Naive thymus-derived CD4-positive, alpha-beta T cell (primary cell): ENCODE measurements around the gene INPP5B. TPM values are rescaled to one million over a fixed set of nuclear protein-coding genes. Genes with fewer than 3 reads are reported as not detected.

Experiments used
- ATAC-seq: fragments of 150-1000 bp; cut with Tn5 transposase; 2 replicates; pipeline ENCODE4 v1.10.0; 2021; ENCODE audit warnings: mild to moderate bottlenecking, moderate library complexity
- CTCF ChIA-PET: fragments of 350-600 bp; sonication (Branson Sonifier 250); formaldehyde crosslinking; loops from one replicate; lab custom pipeline; 2021; ENCODE audit warnings: antibody characterized with exemption; lab: Charles Lee
- POLR2A ChIA-PET: fragments of 350-600 bp; sonication (Branson Sonifier 250); formaldehyde crosslinking; loops from one replicate; lab custom pipeline; 2021; ENCODE audit warnings: antibody characterized with exemption, inconsistent platforms; lab: Charles Lee
- DNase-seq, 9 donors: peaks; one replicate each; pipeline versions ENCODE4 v3.0.0 to v3.0.0-alpha.2; 2020 to 2022; ENCODE audit warnings: mixed read lengths in 1 of 9
- H3K27ac ChIP-seq: one replicate; pipeline ENCODE4 v1.7.0; 2013; ENCODE audit warnings: mild to moderate bottlenecking, low read depth, low read length, moderate library complexity
- H3K27me3 ChIP-seq, 2 donors: one replicate each; pipeline ENCODE4 v1.7.0; 2013; ENCODE audit warnings: low read length in 2 of 2, mild to moderate bottlenecking in 2 of 2, moderate library complexity in 2 of 2; ENCODE audit not compliant: control insufficient read depth in 2 of 2, insufficient read depth in 2 of 2
- H3K36me3 ChIP-seq, 3 experiments: 1 replicate in 2 of 3; 2 replicates in 1 of 3; pipeline ENCODE4 v1.7.0; 2013; ENCODE audit warnings: low read length in 3 of 3, mild to moderate bottlenecking in 3 of 3, moderate library complexity in 1 of 3; ENCODE audit not compliant: insufficient read depth in 3 of 3, control insufficient read depth in 2 of 3
- H3K4me1 ChIP-seq, 2 donors: one replicate each; pipeline ENCODE4 v1.7.0; 2013; ENCODE audit warnings: low read length in 2 of 2, mild to moderate bottlenecking in 2 of 2, moderate library complexity in 1 of 2; ENCODE audit not compliant: control insufficient read depth in 2 of 2, insufficient read depth in 2 of 2
- H3K4me3 ChIP-seq: 2 replicates; pipeline ENCODE4 v1.7.0; 2013; ENCODE audit warnings: mild to moderate bottlenecking, low read length
- H3K9me3 ChIP-seq, 3 experiments: 1 replicate in 2 of 3; 2 replicates in 1 of 3; pipeline ENCODE4 v1.7.0; 2013; ENCODE audit warnings: low read length in 3 of 3; ENCODE audit not compliant: control insufficient read depth in 2 of 3
- H3K27ac Mint-ChIP-seq, 9 donors: one replicate each; pipeline ENCODE4 v1.8.0; 2020 to 2022; ENCODE audit warnings: mixed read lengths in 9 of 9, mild to moderate bottlenecking in 8 of 9, moderate library complexity in 5 of 9, inconsistent platforms in 2 of 9
- H3K27me3 Mint-ChIP-seq, 5 donors: one replicate each; pipeline ENCODE4 v1.8.0; 2021 to 2022; ENCODE audit warnings: mixed read lengths in 5 of 5, mild to moderate bottlenecking in 1 of 5
- H3K36me3 Mint-ChIP-seq, 5 donors: one replicate each; pipeline ENCODE4 v1.8.0; 2020 to 2022; ENCODE audit warnings: mixed read lengths in 5 of 5, mild to moderate bottlenecking in 3 of 5, inconsistent platforms in 1 of 5
- H3K4me1 Mint-ChIP-seq, 7 donors: one replicate each; pipeline ENCODE4 v1.8.0; 2020 to 2022; ENCODE audit warnings: mixed read lengths in 7 of 7, mild to moderate bottlenecking in 3 of 7, inconsistent platforms in 1 of 7
- H3K4me3 Mint-ChIP-seq, 10 donors: one replicate each; pipeline ENCODE4 v1.8.0; 2020 to 2022; ENCODE audit warnings: mild to moderate bottlenecking in 10 of 10, mixed read lengths in 10 of 10, moderate library complexity in 6 of 10, inconsistent platforms in 2 of 10
- H3K9me3 Mint-ChIP-seq, 11 donors: one replicate each; pipeline ENCODE4 v1.8.0; 2020 to 2022; ENCODE audit warnings: mixed read lengths in 11 of 11, mild to moderate bottlenecking in 4 of 11, inconsistent platforms in 1 of 11, moderate library complexity in 1 of 11
- intact Hi-C, 2 donors: fragments of 100-400 bp; cut with micrococcal nuclease; formaldehyde crosslinking; loops; one replicate each; pipeline ENCODE4 v1.15.1; 2023
- polyA plus RNA-seq, 2 donors: library from polyadenylated mRNA; unstranded; fragments of 300-500 nt; fragmentation: Illumina TruSeq; gene quantifications; one replicate each; pipeline ENCODE4 v1.2.3, GENCODE V29; 2021
- total RNA-seq, 6 experiments: library from RNA in 5 of 6; stranded (reverse) in 5 of 6; gene quantifications; 1 replicate in 5 of 6; 2 replicates in 1 of 6; pipeline ENCODE4 v1.2.3 and lab custom pipeline; 2021 to 2026

INPP5B gene
- total and polyA plus RNA-seq, 7 experiments from 2014 or later, result 14.1 to 35.7 (median 28.0) TPM

GRCh38 chr1:37862330-37862729 lies 84.5 kb downstream of the INPP5B start:
- peak overlapping the region in 3 of 9 donors; percentile 39 to 60 (median 54) for H3K27ac Mint-ChIP-seq
- intact Hi-C loops, result loop anchor here in 1 of 2 donors (5.0 kb wide), 1 partner anchor 130 kb away; the partner anchor contains the start of gene SF3A3
- no peak overlapping the region for H3K27ac ChIP-seq
- H3K4me3 ChIP-seq, result no peak overlapping the region
- peaks cover 9 to 22% (median 18%) of the 10 kb centered on the region in 7 donors for H3K4me1 Mint-ChIP-seq
- H3K27me3 ChIP-seq, result no peaks in the 10 kb centered on the region
- H3K4me3 Mint-ChIP-seq, result peak overlapping the region in 1 of 10 donors; percentile 26
- no peaks in the 10 kb centered on the region for H3K9me3 ChIP-seq
- peaks cover 12 to 16% of the 10 kb centered on the region in 2 donors for H3K4me1 ChIP-seq
- H3K27me3 Mint-ChIP-seq, result no peaks in the 10 kb centered on the region
- peaks cover 0 to 42% (median 2%) of the 10 kb centered on the region in 3 experiments for H3K36me3 ChIP-seq
- DNase-seq (no peak), ATAC-seq (no peak)
- POLR2A ChIA-PET, result no interaction called here
- peaks cover 3 to 18% (median 14%) of the 10 kb centered on the region in 5 donors for H3K36me3 Mint-ChIP-seq
- no peaks in the 10 kb centered on the region for H3K9me3 Mint-ChIP-seq
- CTCF ChIA-PET, result interaction anchor here (0.7 kb wide), 1 partner anchor 21 kb away, joined by 5 read pairs; no protein-coding TSS in a partner anchor

- Histone ChIP-seq H3K27ac (no peak overlapping the region), H3K4me3 (no peak overlapping the region), H3K27me3 (no peaks in the 10 kb centered on the region), H3K9me3 (no peaks in the 10 kb centered on the region), H3K36me3 (peaks cover 0 to 42% (median 7%) of the 10 kb centered on the region in 3 experiments), H3K4me1 (peaks cover 12 to 19% of the 10 kb centered on the region in 2 donors)
- DNase-seq, result no peak
- peak overlapping the region in 3 of 10 donors; percentile 16 to 89 (median 58) for H3K4me3 Mint-ChIP-seq
- no peaks in the 10 kb centered on the region for H3K9me3 Mint-ChIP-seq
- intact Hi-C loops, result loop anchor here in 1 of 2 donors (5.0 kb wide), 1 partner anchor 131 kb away; the partner anchor contains the start of gene SF3A3
- ATAC-seq, result no peak
- H3K4me1 Mint-ChIP-seq, result peaks cover 18 to 31% (median 26%) of the 10 kb centered on the region in 7 donors
- H3K36me3 Mint-ChIP-seq, result peaks cover 7 to 19% (median 15%) of the 10 kb centered on the region in 5 donors
- ChIA-PET POLR2A (no interaction called here), CTCF (no interaction called here)
- no peak overlapping the region for H3K27ac Mint-ChIP-seq
- H3K27me3 Mint-ChIP-seq, result no peaks in the 10 kb centered on the region
Observed at GRCh38 chr1:37861151-37861550, 85.7 kb downstream of the INPP5B start.

- H3K4me3 Mint-ChIP-seq, result peak overlapping the region; percentile 89 to 100 (median 96)
- no peaks in the 10 kb centered on the region for H3K9me3 Mint-ChIP-seq
- H3K9me3 ChIP-seq, result no peaks in the 10 kb centered on the region
- intact Hi-C loops, result loop anchor here (1.0 to 5.0 kb wide), 4 partner anchors 49 to 346 kb away; partner anchors contain the start of genes MEAF6 (in 1 of the 2) and SF3A3 (in 1 of the 2)
- H3K4me1 Mint-ChIP-seq, result peaks cover 20 to 33% (median 27%) of the 10 kb centered on the region in 7 donors
- peaks cover 12 to 19% of the 10 kb centered on the region in 2 donors for H3K4me1 ChIP-seq
- H3K27me3 Mint-ChIP-seq, result no peaks in the 10 kb centered on the region
- peak overlapping the region; percentile 90 to 99 (median 95) for H3K27ac Mint-ChIP-seq
- ATAC-seq, result no peak
- peaks cover 6 to 17% (median 14%) of the 10 kb centered on the region in 5 donors for H3K36me3 Mint-ChIP-seq
- CTCF ChIA-PET, result interaction anchor here (0.7 to 1.7 kb wide), 6 partner anchors 9 to 132 kb away, joined by 3 to 9 read pairs (median 4); no protein-coding TSS in a partner anchor
- H3K27ac ChIP-seq, result peak overlapping the region; percentile 89
- peaks cover 0 to 35% (median 7%) of the 10 kb centered on the region in 3 experiments for H3K36me3 ChIP-seq
- POLR2A ChIA-PET, result interaction anchor here (0.6 to 2.4 kb wide), 5 partner anchors 12 to 265 kb away, joined by 3 to 21 read pairs (median 4); partner anchors contain the start of genes C1orf122, GNL2 and YRDC
- H3K4me3 ChIP-seq, result peak overlapping the region; percentile 94
- H3K27me3 ChIP-seq, result no peaks in the 10 kb centered on the region
- DNase-seq, result no peak
Observed at GRCh38 chr1:37860346-37860666, 86.5 kb downstream of the INPP5B start.

GRCh38 chr1:37859507-37860345 lies 87.1 kb downstream of the INPP5B start, which contains the start of gene MTF1:
TSS of gene MTF1 (minus strand) at chr1:37859592. CDS start at chr1:37857658, 1,934 bp downstream.
- intact Hi-C loops, result loop anchor here (1.0 to 5.0 kb wide), 12 partner anchors 48 to 1000 kb away; partner anchors contain the start of genes CDCA8 (in 2 of the 2), SF3A3 (in 2 of the 2), YRDC (in 2 of the 2) and MEAF6 (in 1 of the 2)
- CTCF ChIA-PET, result interaction anchor here (0.6 to 1.7 kb wide), 9 partner anchors 8 to 264 kb away, joined by 3 to 9 read pairs (median 3); partner anchors contain the start of gene GNL2
- POLR2A ChIA-PET, result interaction anchor here (0.6 to 2.4 kb wide), 9 partner anchors 10 to 381 kb away, joined by 3 to 21 read pairs (median 4); partner anchors contain the start of genes C1orf122, GNL2 and YRDC
- Mint-ChIP-seq H3K27me3 (no peaks in the 10 kb centered on the region), H3K27ac (peak within 1 kb of the TSS; percentile 90 to 99 (median 95)), H3K4me1 (peaks cover 26 to 39% (median 33%) of the 10 kb centered on the region in 7 donors), H3K4me3 (peak within 1 kb of the TSS; percentile 89 to 100 (median 96)), H3K9me3 (no peaks in the 10 kb centered on the region), H3K36me3 (peaks cover 7 to 18% (median 11%) of the 10 kb centered on the region in 5 donors)
- peaks cover 0 to 29% (median 7%) of the 10 kb centered on the region in 3 experiments for H3K36me3 ChIP-seq
- peak within 1 kb of the TSS; percentile 94 for H3K4me3 ChIP-seq
- H3K9me3 ChIP-seq, result no peaks in the 10 kb centered on the region
- peak within 1 kb of the TSS; percentile 89 for H3K27ac ChIP-seq
- peak; percentile 85 to 98 (median 97) for DNase-seq
- peak; percentile 99 for ATAC-seq
- H3K4me1 ChIP-seq, result peaks cover 12 to 19% of the 10 kb centered on the region in 2 donors
- H3K27me3 ChIP-seq, result no peaks in the 10 kb centered on the region

- Mint-ChIP-seq H3K27me3 (no peaks in the 10 kb centered on the region), H3K36me3 (peaks cover 7 to 11% (median 10%) of the 10 kb centered on the region in 5 donors), H3K9me3 (no peaks in the 10 kb centered on the region), H3K4me3 (peak overlapping the region; percentile 89 to 100 (median 96)), H3K4me1 (peaks cover 32 to 46% (median 39%) of the 10 kb centered on the region in 7 donors), H3K27ac (peak overlapping the region; percentile 90 to 98 (median 94))
- Histone ChIP-seq H3K4me3 (peak overlapping the region; percentile 94), H3K27me3 (no peaks in the 10 kb centered on the region), H3K9me3 (no peaks in the 10 kb centered on the region), H3K27ac (peak overlapping the region; percentile 89), H3K36me3 (peaks cover 0 to 22% (median 7%) of the 10 kb centered on the region in 3 experiments), H3K4me1 (peaks cover 12 to 19% of the 10 kb centered on the region in 2 donors)
- intact Hi-C loops, result loop anchor here (1.0 to 2.0 kb wide), 9 partner anchors 51 to 1000 kb away; partner anchors contain the start of genes CDCA8 (in 2 of the 2), YRDC (in 2 of the 2), GNL2 (in 1 of the 2) and RRAGC (in 1 of the 2)
- POLR2A ChIA-PET, result interaction anchor here (0.6 to 2.4 kb wide), 9 partner anchors 9 to 380 kb away, joined by 3 to 21 read pairs (median 4); partner anchors contain the start of genes C1orf122 and YRDC
- DNase-seq, result peak in 1 of 9 donors; percentile 9
- no peak for ATAC-seq
- CTCF ChIA-PET, result interaction anchor here (0.8 to 1.7 kb wide), 4 partner anchors 8 to 263 kb away, joined by 3 to 9 read pairs (median 3); partner anchors contain the start of gene GNL2
Observed at GRCh38 chr1:37858931-37859506, 87.8 kb downstream of the INPP5B start.
